Measurements from ENCODE around the gene ATL2.
"Not testable (repeated sequence)": the region's sequence is repeated elsewhere in the genome, so short reads cannot be mapped to it uniquely, and the experiment has no call there.

The ATL2 gene

DNA sequence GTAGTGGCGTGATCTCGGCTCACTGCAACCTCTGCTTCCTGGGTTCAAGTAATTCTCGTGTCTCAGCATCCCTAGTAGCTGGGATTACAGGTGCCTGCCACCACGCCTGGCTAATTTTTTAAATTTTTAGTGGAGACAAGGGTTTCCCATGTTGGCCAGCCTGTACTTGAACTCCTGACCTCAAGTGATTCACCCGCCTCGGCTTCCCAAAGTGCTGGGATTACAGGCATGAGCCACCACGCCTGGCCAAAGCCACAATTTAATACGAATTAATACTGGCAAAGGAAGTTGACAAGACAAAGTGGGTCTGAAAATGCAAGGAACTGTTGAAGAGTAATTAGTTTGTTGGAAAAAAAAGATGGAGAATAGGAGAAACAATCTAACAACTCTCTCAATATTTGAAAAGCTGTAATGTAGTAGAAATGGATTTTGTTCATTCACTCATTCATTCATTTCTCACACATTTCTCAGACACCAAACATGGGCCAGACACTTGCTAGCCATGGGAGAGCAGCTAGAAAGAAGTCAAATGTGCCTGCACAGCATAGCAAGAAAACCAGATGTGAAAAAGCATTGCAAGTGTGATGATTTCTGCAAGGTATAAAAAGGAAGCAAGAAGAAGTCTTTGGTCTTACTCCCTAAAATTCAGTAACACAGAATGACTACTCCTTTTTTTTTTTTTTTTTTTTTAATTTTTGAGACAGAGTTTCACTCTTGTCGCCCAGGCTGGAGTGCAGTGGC, 39.4 kb upstream of the ATL2 start:
- Histone ChIP-seq H3K79me2 (ENCODE audit: insufficient read depth, low read length) (no peaks in the 10 kb centered on the region), H3K9me3 (ENCODE audit: insufficient read depth, low read length, severe bottlenecking) (peaks cover 10% of the 10 kb centered on the region), H3K4me3 (ENCODE audit: low read depth in 1 of 2, low read length in 2 of 2) (no peak overlapping the region), H2AFZ (ENCODE audit: low read depth, low read length) (no peak overlapping the region), H3K9ac (ENCODE audit: low read depth, low read length) (no peak overlapping the region), H3K27me3 (ENCODE audit: insufficient read depth, low read length, poor library complexity) (peaks cover 10% of the 10 kb centered on the region), H4K20me1 (ENCODE audit: insufficient read depth, low read length) (no peaks in the 10 kb centered on the region), H3K27ac (ENCODE audit: low read length) (no peak overlapping the region), H3K36me3 (ENCODE audit: insufficient read depth, low read length) (no peaks in the 10 kb centered on the region), H3K4me2 (ENCODE audit: insufficient read depth, low read length) (no peak overlapping the region), H3K4me1 (ENCODE audit: insufficient read depth, low read length) (no peaks in the 10 kb centered on the region)
- ATAC-seq (ENCODE audit: insufficient read depth, low read depth) (no peak), DNase-seq (no peak)
- TF ChIP-seq EZH2 (IDR thresholded peaks at IDR 0.05; ENCODE audit: borderline replicate concordance, low read depth, low read length, severe bottlenecking): no peak
- TF ChIP-seq, protein P1, sequence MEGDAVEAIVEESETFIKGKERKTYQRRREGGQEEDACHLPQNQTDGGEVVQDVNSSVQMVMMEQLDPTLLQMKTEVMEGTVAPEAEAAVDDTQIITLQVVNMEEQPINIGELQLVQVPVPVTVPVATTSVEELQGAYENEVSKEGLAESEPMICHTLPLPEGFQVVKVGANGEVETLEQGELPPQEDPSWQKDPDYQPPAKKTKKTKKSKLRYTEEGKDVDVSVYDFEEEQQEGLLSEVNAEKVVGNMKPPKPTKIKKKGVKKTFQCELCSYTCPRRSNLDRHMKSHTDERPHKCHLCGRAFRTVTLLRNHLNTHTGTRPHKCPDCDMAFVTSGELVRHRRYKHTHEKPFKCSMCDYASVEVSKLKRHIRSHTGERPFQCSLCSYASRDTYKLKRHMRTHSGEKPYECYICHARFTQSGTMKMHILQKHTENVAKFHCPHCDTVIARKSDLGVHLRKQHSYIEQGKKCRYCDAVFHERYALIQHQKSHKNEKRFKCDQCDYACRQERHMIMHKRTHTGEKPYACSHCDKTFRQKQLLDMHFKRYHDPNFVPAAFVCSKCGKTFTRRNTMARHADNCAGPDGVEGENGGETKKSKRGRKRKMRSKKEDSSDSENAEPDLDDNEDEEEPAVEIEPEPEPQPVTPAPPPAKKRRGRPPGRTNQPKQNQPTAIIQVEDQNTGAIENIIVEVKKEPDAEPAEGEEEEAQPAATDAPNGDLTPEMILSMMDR (IDR thresholded peaks at IDR 0.05; ENCODE audit: borderline replicate concordance, extremely low read depth, low read length, poor library complexity, severe bottlenecking): no peak

- Histone ChIP-seq H4K20me1 (ENCODE audit: insufficient read depth, low read length) (no peaks in the 10 kb centered on the region), H3K27ac (ENCODE audit: low read length) (no peak overlapping the region), H3K4me3 (ENCODE audit: low read depth in 1 of 2, low read length in 2 of 2) (no peak overlapping the region), H3K79me2 (ENCODE audit: insufficient read depth, low read length) (no peaks in the 10 kb centered on the region), H3K9ac (ENCODE audit: low read depth, low read length) (no peak overlapping the region), H3K4me2 (ENCODE audit: insufficient read depth, low read length) (no peak overlapping the region), H3K4me1 (ENCODE audit: insufficient read depth, low read length) (no peaks in the 10 kb centered on the region), H2AFZ (ENCODE audit: low read depth, low read length) (no peak overlapping the region), H3K36me3 (ENCODE audit: insufficient read depth, low read length) (no peaks in the 10 kb centered on the region), H3K27me3 (ENCODE audit: insufficient read depth, low read length, poor library complexity) (peaks cover 10% of the 10 kb centered on the region), H3K9me3 (ENCODE audit: insufficient read depth, low read length, severe bottlenecking) (peaks cover 10% of the 10 kb centered on the region)
- DNase-seq: no peak
- no peak for ATAC-seq (ENCODE audit: insufficient read depth, low read depth)
- TF ChIP-seq, protein P1 (IDR thresholded peaks at IDR 0.05; ENCODE audit: borderline replicate concordance, extremely low read depth, low read length, poor library complexity, severe bottlenecking): no peak
- TF ChIP-seq EZH2 (IDR thresholded peaks at IDR 0.05; ENCODE audit: borderline replicate concordance, low read depth, low read length, severe bottlenecking): no peak
These were observed 38.7 kb upstream of the ATL2 start for GRCh38 chr2:38415728-38416291.

- no peak overlapping the region for H3K9ac ChIP-seq (ENCODE audit: low read depth, low read length)
- no peaks in the 10 kb centered on the region for H4K20me1 ChIP-seq (ENCODE audit: insufficient read depth, low read length)
- TF ChIP-seq EZH2 (IDR thresholded peaks at IDR 0.05; ENCODE audit: borderline replicate concordance, low read depth, low read length, severe bottlenecking): no peak
- TF ChIP-seq, protein P1 (IDR thresholded peaks at IDR 0.05; ENCODE audit: borderline replicate concordance, extremely low read depth, low read length, poor library complexity, severe bottlenecking): no peak
- no peak for DNase-seq
- H2AFZ ChIP-seq (ENCODE audit: low read depth, low read length): no peak overlapping the region
- no peak for ATAC-seq (ENCODE audit: insufficient read depth, low read depth)
- no peaks in the 10 kb centered on the region for H3K36me3 ChIP-seq (ENCODE audit: insufficient read depth, low read length)
- no peak overlapping the region for H3K27ac ChIP-seq (ENCODE audit: low read length)
- H3K79me2 ChIP-seq (ENCODE audit: insufficient read depth, low read length): no peaks in the 10 kb centered on the region
- H3K4me2 ChIP-seq (ENCODE audit: insufficient read depth, low read length): no peak overlapping the region
- H3K4me3 ChIP-seq (ENCODE audit: low read depth in 1 of 2, low read length in 2 of 2): no peak overlapping the region
- peaks cover 10% of the 10 kb centered on the region for H3K27me3 ChIP-seq (ENCODE audit: insufficient read depth, low read length, poor library complexity)
- H3K9me3 ChIP-seq (ENCODE audit: insufficient read depth, low read length, severe bottlenecking): peaks cover 10% of the 10 kb centered on the region
- no peaks in the 10 kb centered on the region for H3K4me1 ChIP-seq (ENCODE audit: insufficient read depth, low read length)
These were observed 38.0 kb upstream of the ATL2 start for GRCh38 chr2:38415023-38415422.

GRCh38 chr2:38412235-38412871, 35.3 kb upstream of the ATL2 start:
- not testable (repeated sequence) for H3K9me3 ChIP-seq (ENCODE audit: insufficient read depth, low read length, severe bottlenecking); H2AFZ ChIP-seq (ENCODE audit: low read depth, low read length); H3K36me3 ChIP-seq (ENCODE audit: insufficient read depth, low read length); H3K9ac ChIP-seq (ENCODE audit: low read depth, low read length); H3K27me3 ChIP-seq (ENCODE audit: insufficient read depth, low read length, poor library complexity); H3K27ac ChIP-seq (ENCODE audit: low read length); H4K20me1 ChIP-seq (ENCODE audit: insufficient read depth, low read length); H3K4me3 ChIP-seq (ENCODE audit: low read depth in 1 of 2, low read length in 2 of 2); DNase-seq; H3K79me2 ChIP-seq (ENCODE audit: insufficient read depth, low read length); ATAC-seq (ENCODE audit: insufficient read depth, low read depth); H3K4me2 ChIP-seq (ENCODE audit: insufficient read depth, low read length); H3K4me1 ChIP-seq (ENCODE audit: insufficient read depth, low read length)

Data from DND-41 (cell line).